Stomach (tissue), 9 donors: ENCODE measurements around the gene GGCX. TPM values are rescaled to one million over a fixed set of nuclear protein-coding genes. Genes with fewer than 3 reads are reported as not detected.
"Not testable (repeated sequence)": the region's sequence is repeated elsewhere in the genome, so short reads cannot be mapped to it uniquely, and the experiment has no call there.

Experiments
- DNase-seq, 2 donors: peaks; one replicate each; pipeline versions ENCODE4 v3.0.0 to v3.0.0-alpha.2; 2013 to 2019
- H3K27ac ChIP-seq, 5 donors: fragments of 200-600 bp in 4 of 5; sonication (generic) in 4 of 5; one replicate each; pipeline ENCODE4 v1.5.1; 2013 to 2019; ENCODE audit warnings: mild to moderate bottlenecking in 1 of 5, moderate library complexity in 1 of 5
- H3K27me3 ChIP-seq, 3 donors: fragments of 200-600 bp; sonication (generic); one replicate each; pipeline ENCODE4 v1.5.1; 2017 to 2019; ENCODE audit warnings: mixed run types in 1 of 3
- H3K36me3 ChIP-seq, 4 donors: fragments of 200-600 bp; sonication (generic); 1 replicate in 3 of 4; 2 replicates in 1 of 4; pipeline ENCODE4 v1.5.1; 2016 to 2019
- H3K4me1 ChIP-seq, 4 donors: fragments of 200-600 bp; sonication (generic); one replicate each; pipeline ENCODE4 v1.5.1; 2016 to 2019
- H3K4me3 ChIP-seq, 4 donors: fragments of 200-600 bp; sonication (generic) in 3 of 4; one replicate each; pipeline ENCODE4 v1.5.1; 2016 to 2019; ENCODE audit warnings: mild to moderate bottlenecking in 1 of 4
- H3K9me3 ChIP-seq, 4 donors: fragments of 200-600 bp; sonication (generic); one replicate each; pipeline ENCODE4 v1.5.1; 2016 to 2019
- EP300 ChIP-seq: sonication (generic); formaldehyde crosslinking; IDR thresholded peaks from one replicate; pipeline ENCODE4 v1.6.1; 2017; ENCODE audit warnings: antibody characterized with exemption
- POLR2A ChIP-seq, 4 donors: fragments of 450-650 bp; IDR thresholded peaks; one replicate each; pipeline ENCODE4 v1.6.1; 2016; ENCODE audit warnings: antibody characterized with exemption in 4 of 4, control low read depth in 2 of 4, mild to moderate bottlenecking in 1 of 4, moderate library complexity in 1 of 4
- POLR2AphosphoS5 ChIP-seq, 3 donors: sonication (generic); formaldehyde crosslinking; IDR thresholded peaks; one replicate each; pipeline ENCODE4 v1.6.1; 2016; ENCODE audit warnings: antibody characterized with exemption in 3 of 3
- WGBS, 5 donors: extraction: QIAGEN DNeasy Blood & Tissue Kit in 3 of 5; methylation state at CpG; one replicate each; pipeline versions ENCODE4 v1.1.5 to v1.1.7; 2013 to 2018; 5-methylcytosine and 5-hydroxymethylcytosine counted together
- intact Hi-C: fragments of 100-400 bp; cut with DNase I; formaldehyde crosslinking; loops from one replicate; pipeline ENCODE4 v1.15.1; 2023; ENCODE audit warnings: low total_unique reads
- polyA plus RNA-seq, 3 donors: library from polyadenylated mRNA; stranded (reverse); fragments of 200-250 nt; gene quantifications; one replicate each; pipeline ENCODE4 v1.2.3, GENCODE V29; 2013
- total RNA-seq, 5 donors: library from RNA; depleted of rRNA; stranded (reverse); fragments of >200 nt; gene quantifications; one replicate each; pipeline versions ENCODE4 v1.1.0 to v1.2.3, GENCODE V29; 2014 to 2016
- TF ChIP-seq, protein P1 (sequence below), 7 experiments: fragments of 450-650 bp in 4 of 7; fragments of 200-600 bp in 3 of 7; sonication (generic) in 3 of 7; IDR thresholded peaks; one replicate each; pipeline ENCODE4 v1.5.1; 2016 to 2019; ENCODE audit warnings: antibody characterized with exemption in 7 of 7, control low read depth in 2 of 7, mild to moderate bottlenecking in 1 of 7
- donor health status: healthy with polysubstance abuse.
- donor health status: Bipolar disorder and iron deficiency.
- donor health status: healthy.

The GGCX gene
- total and polyA plus RNA-seq, 8 donors, result 5.2 to 87.5 (median 15.9) TPM

DNA sequence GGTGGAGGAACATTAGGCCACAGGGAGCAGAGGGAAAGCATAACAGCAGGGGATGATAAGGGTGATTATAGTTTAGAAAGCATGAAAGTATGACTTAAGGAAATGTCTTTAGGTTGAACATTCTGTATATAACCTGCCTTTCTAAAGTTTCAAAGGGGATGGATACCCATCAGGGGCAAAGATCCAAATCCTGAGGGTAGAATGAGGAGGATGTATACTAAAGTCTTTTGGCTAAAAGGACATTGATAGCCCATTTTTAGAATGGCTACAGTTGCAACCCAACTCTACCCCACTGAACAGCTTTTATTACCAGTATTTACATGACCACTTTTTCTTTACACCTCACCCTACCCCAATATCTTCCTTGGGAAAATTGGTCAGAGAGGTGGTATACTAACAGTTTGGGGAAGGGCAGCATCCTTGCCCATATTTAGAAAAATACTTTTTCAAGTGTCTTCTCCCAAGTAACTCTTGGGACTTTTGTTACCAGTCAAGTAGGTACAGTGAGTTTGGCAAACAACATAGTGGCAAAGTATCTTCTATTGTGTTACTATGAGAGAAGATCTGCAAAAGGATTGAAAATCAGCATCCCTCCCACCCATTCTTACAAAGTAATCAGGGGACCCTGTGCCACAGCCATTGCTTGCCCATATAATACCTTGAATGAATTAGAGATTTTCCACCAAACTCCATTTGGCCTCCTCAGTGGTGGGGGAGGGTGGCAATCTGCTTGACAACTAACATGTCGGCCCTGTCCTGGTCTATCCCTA, 14.0 kb downstream of the GGCX start:
- no peaks in the 10 kb centered on the region for H3K9me3 ChIP-seq
- no peaks in the 10 kb centered on the region for H3K27me3 ChIP-seq
- H3K4me3 ChIP-seq, result no peak overlapping the region
- no peak for DNase-seq
- peak overlapping the region in 3 of 5 donors; percentile 56 to 100 (median 99) for H3K27ac ChIP-seq
- TF ChIP-seq EP300 (no peak), POLR2A (IDR thresholded peaks at IDR 0.05) (no peak), POLR2AphosphoS5 (IDR thresholded peaks at IDR 0.05) (no peak)
- TF ChIP-seq, protein P1, sequence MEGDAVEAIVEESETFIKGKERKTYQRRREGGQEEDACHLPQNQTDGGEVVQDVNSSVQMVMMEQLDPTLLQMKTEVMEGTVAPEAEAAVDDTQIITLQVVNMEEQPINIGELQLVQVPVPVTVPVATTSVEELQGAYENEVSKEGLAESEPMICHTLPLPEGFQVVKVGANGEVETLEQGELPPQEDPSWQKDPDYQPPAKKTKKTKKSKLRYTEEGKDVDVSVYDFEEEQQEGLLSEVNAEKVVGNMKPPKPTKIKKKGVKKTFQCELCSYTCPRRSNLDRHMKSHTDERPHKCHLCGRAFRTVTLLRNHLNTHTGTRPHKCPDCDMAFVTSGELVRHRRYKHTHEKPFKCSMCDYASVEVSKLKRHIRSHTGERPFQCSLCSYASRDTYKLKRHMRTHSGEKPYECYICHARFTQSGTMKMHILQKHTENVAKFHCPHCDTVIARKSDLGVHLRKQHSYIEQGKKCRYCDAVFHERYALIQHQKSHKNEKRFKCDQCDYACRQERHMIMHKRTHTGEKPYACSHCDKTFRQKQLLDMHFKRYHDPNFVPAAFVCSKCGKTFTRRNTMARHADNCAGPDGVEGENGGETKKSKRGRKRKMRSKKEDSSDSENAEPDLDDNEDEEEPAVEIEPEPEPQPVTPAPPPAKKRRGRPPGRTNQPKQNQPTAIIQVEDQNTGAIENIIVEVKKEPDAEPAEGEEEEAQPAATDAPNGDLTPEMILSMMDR (IDR thresholded peaks at IDR 0.05), result no peak
- peaks cover 52 to 95% (median 82%) of the 10 kb centered on the region in 4 donors for H3K36me3 ChIP-seq
- peaks cover 25 to 91% (median 53%) of the 10 kb centered on the region in 4 donors for H3K4me1 ChIP-seq
- intact Hi-C loops, result no loop called here
- 70 to 95% (median 88%) methylated on average over 1 of the region's 1 CpG for WGBS, 5 donors

DNA sequence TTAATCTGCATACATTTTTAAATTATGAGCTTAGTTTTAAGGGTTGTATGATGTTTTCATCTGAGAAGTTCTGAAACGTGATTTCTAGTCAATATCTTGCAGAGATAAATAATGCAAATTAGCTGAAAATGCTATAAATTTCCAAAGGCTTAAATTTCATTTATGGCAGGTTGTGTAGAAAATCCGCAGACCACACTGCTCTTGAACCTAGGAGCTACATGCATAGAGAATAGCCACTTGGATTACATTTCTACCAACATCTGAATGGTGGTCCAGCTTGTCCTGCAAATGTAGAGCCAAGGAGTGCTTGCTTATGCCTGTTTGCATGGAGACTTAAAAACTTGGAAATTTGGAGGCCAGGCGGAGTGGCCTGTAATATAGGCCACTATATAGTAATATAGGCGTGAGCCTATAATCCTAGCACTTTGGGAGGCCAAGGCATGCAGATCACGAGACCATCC, 15.5 kb downstream of the GGCX start:
- no peak for DNase-seq
- TF ChIP-seq POLR2AphosphoS5 (IDR thresholded peaks at IDR 0.05) (peak in 1 of 3 donors; percentile 33), EP300 (no peak)
- H3K9me3 ChIP-seq, result no peaks in the 10 kb centered on the region
- peaks cover 35 to 91% (median 61%) of the 10 kb centered on the region in 4 donors for H3K4me1 ChIP-seq
- WGBS, 5 donors, result 64 to 83% (median 81%) methylated on average over 5 of the region's 5 CpGs
- H3K27ac ChIP-seq, result peak overlapping the region in 4 of 5 donors; percentile 51 to 100 (median 80)
- peaks cover 52 to 97% (median 83%) of the 10 kb centered on the region in 4 donors for H3K36me3 ChIP-seq
- H3K27me3 ChIP-seq, result no peaks in the 10 kb centered on the region
- no peak overlapping the region for H3K4me3 ChIP-seq
- intact Hi-C loops, result no loop called here

GRCh38 chr2:85544915-85545779, 16.1 kb downstream of the GGCX start:
- Histone ChIP-seq H3K36me3 (peaks cover 46 to 93% (median 79%) of the 10 kb centered on the region in 4 donors), H3K4me1 (peaks cover 32 to 89% (median 63%) of the 10 kb centered on the region in 4 donors), H3K27ac (peak overlapping the region in 4 of 5 donors; percentile 56 to 100 (median 80))
- H3K27me3 ChIP-seq, DNase-seq, intact Hi-C loops, H3K4me3 ChIP-seq, H3K9me3 ChIP-seq: not testable (repeated sequence)
- peak in 1 of 3 donors; percentile 38 for TF ChIP-seq POLR2AphosphoS5 (IDR thresholded peaks at IDR 0.05)
- 82 to 91% (median 84%) methylated on average over 5 of the region's 5 CpGs for WGBS, 5 donors

GRCh38 chr2:85544254-85544691, 17.0 kb downstream of the GGCX start:
- H3K27me3 ChIP-seq, H3K9me3 ChIP-seq, intact Hi-C loops, DNase-seq: not testable (repeated sequence)
- H3K4me3 ChIP-seq, result peak overlapping the region in 1 of 4 donors; percentile 7
- H3K4me1 ChIP-seq, result peaks cover 32 to 83% (median 59%) of the 10 kb centered on the region in 4 donors
- WGBS, 5 donors, result 51 to 74% (median 70%) methylated on average over 3 of the region's 3 CpGs
- H3K36me3 ChIP-seq, result peaks cover 45 to 84% (median 72%) of the 10 kb centered on the region in 4 donors
- H3K27ac ChIP-seq, result peak overlapping the region in 3 of 5 donors; percentile 61 to 100 (median 99)

GRCh38 chr2:85542777-85543176, 18.5 kb downstream of the GGCX start:
- intact Hi-C loops, result no loop called here
- H3K27me3 ChIP-seq, result no peaks in the 10 kb centered on the region
- peaks cover 45 to 74% (median 66%) of the 10 kb centered on the region in 4 donors for H3K36me3 ChIP-seq
- no peaks in the 10 kb centered on the region for H3K9me3 ChIP-seq
- peaks cover 32 to 70% (median 52%) of the 10 kb centered on the region in 4 donors for H3K4me1 ChIP-seq
- no peak for TF ChIP-seq POLR2AphosphoS5 (IDR thresholded peaks at IDR 0.05)
- TF ChIP-seq POLR2A (IDR thresholded peaks at IDR 0.05), result no peak
- TF ChIP-seq EP300, result no peak
- TF ChIP-seq, protein P1 (IDR thresholded peaks at IDR 0.05), result no peak
- DNase-seq, result no peak
- peak overlapping the region in 3 of 5 donors; percentile 61 to 100 (median 99) for H3K27ac ChIP-seq
- WGBS, 5 donors, result 67 to 74% (median 71%) methylated on average over 4 of the region's 4 CpGs
- H3K4me3 ChIP-seq, result peak overlapping the region in 2 of 4 donors; percentile 91 to 94
